Measurements from ENCODE around the gene RPS2. TPM values are rescaled to one million over a fixed set of nuclear protein-coding genes. Genes with fewer than 3 reads are reported as not detected.

RPS2 gene
- polyA plus RNA-seq, 1 experiment, result 4,041 TPM

- CTCF ChIA-PET, result no interaction called here
These were observed 9.0 kb upstream of the RPS2 start for GRCh38 chr16:1973461-1974156.

GRCh38 chr16:1972490-1972877 lies 7.9 kb upstream of the RPS2 start:
- POLR2A ChIA-PET, result no interaction called here
- CTCF ChIA-PET, result interaction anchor here (1.6 kb wide), 1 partner anchor 10 kb away, joined by 4 read pairs; no protein-coding TSS in a partner anchor
- no peak for TF ChIP-seq CTCF (IDR thresholded peaks at IDR 0.05; ENCODE audit: insufficient read depth, low read depth, low read length)
- no peak for DNase-seq (ENCODE audit: low read depth)
- Histone ChIP-seq H3K4me3 (ENCODE audit: low read depth, low read length) (peak overlapping the region; percentile 99), H3K27me3 (ENCODE audit: control insufficient read depth, insufficient read depth, low read length) (no peaks in the 10 kb centered on the region), H3K36me3 (ENCODE audit: control insufficient read depth, insufficient read depth, low read length) (peaks cover 23% of the 10 kb centered on the region)

More at GRCh38 chr16:1973461-1974156, 9.0 kb upstream of the RPS2 start:
- Histone ChIP-seq H3K27me3 (ENCODE audit: control insufficient read depth, insufficient read depth, low read length) (no peaks in the 10 kb centered on the region), H3K4me3 (ENCODE audit: low read depth, low read length) (no peak overlapping the region), H3K36me3 (ENCODE audit: control insufficient read depth, insufficient read depth, low read length) (peaks cover 32% of the 10 kb centered on the region)
- TF ChIP-seq CTCF (IDR thresholded peaks at IDR 0.05; ENCODE audit: insufficient read depth, low read depth, low read length), result no peak
- POLR2A ChIA-PET, result no interaction called here
- DNase-seq (ENCODE audit: low read depth), result no peak

GRCh38 chr16:1971796-1972489 lies 7.3 kb upstream of the RPS2 start, which contains the start of gene TBL3:
Gene TBL3, plus strand, starts transcription at chr16:1972053. Its CDS starts 112 bp downstream, at chr16:1972165.
- Histone ChIP-seq H3K36me3 (ENCODE audit: control insufficient read depth, insufficient read depth, low read length) (peaks cover 20% of the 10 kb centered on the region), H3K27me3 (ENCODE audit: control insufficient read depth, insufficient read depth, low read length) (no peaks in the 10 kb centered on the region), H3K4me3 (ENCODE audit: low read depth, low read length) (peak within 1 kb of the TSS; percentile 99)
- no peak for TF ChIP-seq CTCF (IDR thresholded peaks at IDR 0.05; ENCODE audit: insufficient read depth, low read depth, low read length)
- peak; percentile 39 for DNase-seq (ENCODE audit: low read depth)
- POLR2A ChIA-PET, result interaction anchor here (1.0 kb wide), 1 partner anchor 184 kb away, joined by 7 read pairs; the partner anchor contains the start of gene TRAF7
- CTCF ChIA-PET, result interaction anchor here (0.7 to 1.6 kb wide), 2 partner anchors 10 to 25 kb away, joined by 3 to 4 read pairs; no protein-coding TSS in a partner anchor

GRCh38 chr16:1968146-1968953 lies 3.7 kb upstream of the RPS2 start:
- DNase-seq (ENCODE audit: low read depth), result no peak
- Histone ChIP-seq H3K4me3 (ENCODE audit: low read depth, low read length) (no peak overlapping the region), H3K27me3 (ENCODE audit: control insufficient read depth, insufficient read depth, low read length) (no peaks in the 10 kb centered on the region), H3K36me3 (ENCODE audit: control insufficient read depth, insufficient read depth, low read length) (peaks cover 2% of the 10 kb centered on the region)
- POLR2A ChIA-PET, result no interaction called here
- CTCF ChIA-PET, result no interaction called here
- TF ChIP-seq CTCF (IDR thresholded peaks at IDR 0.05; ENCODE audit: insufficient read depth, low read depth, low read length), result no peak

- CTCF ChIA-PET, result no interaction called here
- peaks cover 12% of the 10 kb centered on the region for H3K36me3 ChIP-seq (ENCODE audit: control insufficient read depth, insufficient read depth, low read length)
- POLR2A ChIA-PET, result no interaction called here
- DNase-seq (ENCODE audit: low read depth), result no peak
- TF ChIP-seq CTCF (IDR thresholded peaks at IDR 0.05; ENCODE audit: insufficient read depth, low read depth, low read length), result no peak
- no peaks in the 10 kb centered on the region for H3K27me3 ChIP-seq (ENCODE audit: control insufficient read depth, insufficient read depth, low read length)
- H3K4me3 ChIP-seq (ENCODE audit: low read depth, low read length), result peak within 1 kb of the TSS; percentile 92
These were observed 1.8 kb upstream of the RPS2 start, which contains the start of gene RNF151 for GRCh38 chr16:1966460-1966859. Gene RNF151, plus strand, starts transcription at chr16:1966856. Its CDS starts 26 bp downstream, at chr16:1966882.

All from BJ (cell line).